GM18499 (cell line): ENCODE data around the gene CD53.
A peak's percentile ranks its signal among the peaks of the same experiment; 100 is the strongest.
"Not testable (repeated sequence)": the region's sequence is repeated elsewhere in the genome, so short reads cannot be mapped to it uniquely, and the experiment has no call there.

ENCODE experiments used
- ATAC-seq: cut with Tn5 transposase; IDR thresholded peaks from one replicate; pipeline ENCODE4 v1.9.1; 2021; ENCODE audit warnings: moderate number of reproducible peaks; ENCODE audit not compliant: insufficient read depth, unreplicated experiment

The CD53 gene, protein sequence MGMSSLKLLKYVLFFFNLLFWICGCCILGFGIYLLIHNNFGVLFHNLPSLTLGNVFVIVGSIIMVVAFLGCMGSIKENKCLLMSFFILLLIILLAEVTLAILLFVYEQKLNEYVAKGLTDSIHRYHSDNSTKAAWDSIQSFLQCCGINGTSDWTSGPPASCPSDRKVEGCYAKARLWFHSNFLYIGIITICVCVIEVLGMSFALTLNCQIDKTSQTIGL

DNA sequence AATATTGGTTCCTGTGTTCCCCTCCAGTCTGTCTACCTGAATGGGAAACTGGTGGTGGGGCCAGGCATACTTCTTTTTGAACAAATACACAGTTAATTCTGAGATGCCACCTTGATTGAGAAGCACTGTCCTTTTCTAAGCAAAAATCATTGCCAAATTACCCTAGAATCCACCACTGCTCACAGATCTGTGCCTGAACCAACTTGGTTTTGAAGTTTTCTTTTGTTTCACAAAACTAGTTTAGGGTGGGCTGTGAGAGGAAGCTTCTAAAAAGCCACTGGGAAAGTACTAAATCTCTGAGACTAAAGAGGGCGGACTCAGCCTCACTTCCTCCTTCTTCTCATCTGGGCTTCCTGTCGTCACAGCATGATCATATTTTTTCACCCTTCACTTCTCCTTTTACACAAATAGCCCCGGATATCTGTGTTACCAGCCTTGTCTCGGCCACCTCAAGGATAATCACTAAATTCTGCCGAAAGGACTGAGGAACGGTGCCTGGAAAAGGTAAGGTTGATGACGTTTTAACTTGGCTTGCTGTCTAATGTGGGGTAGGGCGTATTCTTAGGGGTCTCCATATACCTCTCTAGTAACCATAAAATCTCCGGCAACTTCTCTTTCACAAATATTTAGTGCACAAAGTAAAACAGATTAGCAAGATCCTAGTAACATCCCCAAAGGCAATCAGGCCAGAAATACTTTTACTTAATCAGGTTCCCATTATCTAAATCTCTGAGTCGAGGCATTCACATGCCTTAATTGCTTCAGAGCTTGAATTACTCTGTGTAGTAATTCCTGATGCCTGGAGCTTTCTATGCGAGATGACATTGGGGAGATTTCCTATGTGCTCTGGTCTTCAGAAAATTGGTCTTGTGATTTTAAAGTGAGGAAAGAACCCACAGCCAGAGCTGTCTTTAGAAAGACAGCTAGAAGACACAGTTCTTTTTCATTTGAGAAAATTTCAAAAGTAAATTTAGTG, at the start of gene CD53:
Gene CD53, plus strand, starts transcription at position 404 of the 976 bp plus-strand sequence. CDS start 18,261 bp downstream, outside the sequence.
- ATAC-seq: peak; percentile 40

DNA sequence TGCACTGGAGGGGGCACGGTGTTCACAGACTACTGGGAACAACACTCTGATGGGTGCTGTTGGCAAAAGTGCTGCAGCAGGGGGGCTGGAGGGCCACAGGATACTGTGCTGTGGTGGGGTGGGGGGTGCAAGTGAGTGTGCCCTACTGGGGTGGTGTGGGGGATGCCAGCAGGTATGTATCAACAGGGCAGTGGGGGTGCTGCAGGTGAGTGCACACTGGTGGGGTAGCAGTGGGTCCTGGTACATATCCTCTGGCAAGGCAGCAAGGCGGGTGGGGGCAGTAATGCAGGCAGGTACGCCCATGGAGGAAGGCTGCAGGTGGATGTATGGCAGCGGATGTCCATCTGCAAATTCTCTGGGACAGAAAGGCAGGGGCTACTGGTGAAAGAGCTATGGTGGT, 48.8 kb upstream of the CD53 start:
- ATAC-seq: no peak

DNA sequence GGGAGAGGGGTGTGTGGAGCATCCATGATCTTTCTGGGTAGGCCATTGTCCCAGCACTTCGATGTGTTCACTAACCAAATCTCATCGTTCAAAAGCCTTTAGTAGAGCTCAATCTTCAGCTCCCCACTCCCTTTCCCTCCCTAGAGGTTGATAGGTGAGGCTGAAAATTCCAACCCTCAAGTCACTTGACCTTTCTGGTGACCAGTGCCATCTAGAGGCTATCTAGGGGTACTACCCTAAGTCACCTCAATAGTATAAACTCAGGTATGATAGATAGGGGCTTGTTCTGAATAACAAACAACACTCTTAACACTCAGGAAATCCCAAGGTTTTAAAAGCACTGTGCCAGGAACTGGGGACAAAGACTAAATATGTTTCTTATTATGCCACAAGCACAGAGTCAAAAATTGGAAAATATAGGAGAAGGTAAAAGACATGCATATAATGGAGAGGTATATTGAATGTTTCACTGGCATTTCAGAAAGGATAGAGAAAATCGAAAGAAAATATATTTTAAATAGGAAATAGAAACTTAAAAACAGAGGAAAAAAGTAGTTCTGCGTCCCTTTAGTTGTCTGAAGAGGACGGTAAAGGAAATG, 42.9 kb upstream of the CD53 start:
- no peak for ATAC-seq

DNA sequence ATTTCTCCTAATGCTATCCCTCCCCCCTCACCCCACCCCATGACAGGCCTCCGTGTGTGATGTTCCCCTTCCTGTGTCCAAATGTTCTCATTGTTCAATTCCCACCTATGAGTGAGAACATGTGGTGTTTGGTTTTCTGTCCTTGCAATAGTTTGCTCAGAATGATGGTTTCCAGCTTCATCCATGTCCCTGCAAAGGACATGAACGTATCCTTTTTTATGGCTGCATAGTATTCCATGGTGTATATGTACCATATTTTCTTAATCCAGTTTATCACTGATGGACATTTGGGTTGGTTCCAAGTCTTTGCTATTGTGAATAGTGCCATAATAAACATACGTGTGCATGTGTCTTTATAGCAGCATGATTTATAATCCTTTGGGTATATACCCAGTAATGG, 39.2 kb upstream of the CD53 start:
- ATAC-seq: not testable (repeated sequence)

DNA sequence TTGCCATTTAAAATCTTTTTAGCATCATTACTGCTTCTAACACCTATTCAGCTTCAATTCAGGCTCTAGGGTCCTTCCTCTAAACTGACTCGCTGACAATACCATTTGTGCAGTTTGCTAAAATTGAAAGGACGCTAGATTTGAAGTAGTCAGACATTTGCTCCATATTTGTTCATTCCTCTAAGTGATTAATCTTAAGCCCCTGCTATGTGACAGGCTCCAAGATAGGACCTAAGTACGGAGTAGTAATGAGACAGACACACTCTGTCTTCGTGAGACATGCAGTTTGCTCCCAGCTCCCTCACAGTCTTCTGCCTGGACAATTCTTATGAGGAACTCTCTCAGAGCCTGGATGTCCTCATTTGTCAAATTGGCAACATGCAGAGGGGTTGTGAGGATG, 26.1 kb upstream of the CD53 start:
- ATAC-seq: no peak

DNA sequence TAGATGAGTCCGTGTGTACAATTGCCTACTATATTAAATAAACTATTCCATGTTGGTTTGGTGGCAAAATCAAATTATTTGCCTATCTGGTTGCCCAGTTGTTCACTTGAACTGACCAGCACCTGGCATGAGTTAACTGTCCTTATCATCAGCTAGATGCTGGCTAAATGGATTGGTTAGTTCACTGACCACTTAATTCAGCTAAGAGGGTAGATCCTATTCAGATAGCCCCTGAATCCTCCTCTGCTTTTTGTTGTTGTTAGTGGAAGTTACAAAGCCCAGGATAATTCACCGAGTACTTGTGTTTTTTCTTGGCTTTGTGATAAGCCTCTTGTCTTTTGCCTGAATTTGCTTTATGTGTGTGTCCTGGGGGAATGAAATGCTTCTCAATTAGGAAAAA, 22.8 kb upstream of the CD53 start:
- ATAC-seq: no peak

DNA sequence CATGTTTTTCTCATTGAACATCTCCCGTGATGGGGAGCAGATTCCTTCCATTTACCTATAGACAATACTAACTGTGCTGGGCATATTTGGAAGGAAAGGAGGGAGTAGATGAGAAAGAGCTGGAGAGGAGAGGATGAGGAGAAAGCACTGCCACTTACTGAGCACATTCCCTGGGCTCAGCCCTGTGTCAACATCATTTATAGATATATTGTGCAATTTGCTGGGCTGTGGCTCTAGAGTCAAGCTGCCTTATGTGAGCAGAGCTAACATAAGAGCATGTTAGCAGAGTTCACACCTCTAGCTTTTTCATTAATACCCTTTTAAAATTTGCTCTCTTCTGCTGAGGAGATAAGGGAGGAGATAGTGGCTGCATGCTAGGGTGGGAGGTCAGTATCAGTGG, 22.3 kb upstream of the CD53 start:
- no peak for ATAC-seq

DNA sequence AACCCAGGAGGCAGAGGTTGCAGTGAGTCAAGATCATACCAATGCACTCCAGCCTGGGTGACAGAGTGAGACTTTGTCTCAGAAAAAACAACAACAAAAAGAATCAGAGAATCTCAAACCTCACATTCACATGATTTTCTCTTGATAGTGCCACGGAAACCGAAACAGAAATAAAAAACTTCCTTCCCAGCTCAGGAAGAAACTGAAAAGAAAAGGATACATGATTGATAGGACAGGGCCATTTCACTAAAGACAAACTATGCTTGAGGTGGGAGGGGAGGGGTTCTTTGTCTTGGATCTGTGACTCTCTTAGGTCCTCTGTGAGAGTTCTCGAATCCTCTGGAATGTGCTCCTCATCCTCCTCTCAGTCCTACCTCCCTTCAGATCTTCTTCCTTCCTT, 19.8 kb upstream of the CD53 start:
- ATAC-seq: no peak

DNA sequence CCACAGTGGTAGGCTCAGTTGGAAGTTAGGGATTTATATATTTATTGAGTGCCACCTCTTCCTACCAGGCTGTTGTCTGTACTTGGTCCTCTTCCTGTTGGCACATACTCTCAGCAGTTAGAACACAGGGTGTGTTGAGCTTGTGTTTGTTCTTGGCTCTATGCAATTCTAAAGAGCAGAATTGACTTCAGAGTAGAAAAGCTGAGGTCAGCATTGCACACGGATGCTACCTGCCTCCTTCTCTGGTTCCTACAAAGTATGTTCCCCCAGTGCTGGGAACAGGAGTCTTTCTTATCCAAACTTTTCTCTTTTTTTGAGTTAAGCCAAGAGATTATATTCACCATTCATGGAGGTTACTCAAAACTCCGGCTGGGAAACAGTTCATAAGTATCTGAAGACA, 16.5 kb upstream of the CD53 start:
- ATAC-seq: no peak

DNA sequence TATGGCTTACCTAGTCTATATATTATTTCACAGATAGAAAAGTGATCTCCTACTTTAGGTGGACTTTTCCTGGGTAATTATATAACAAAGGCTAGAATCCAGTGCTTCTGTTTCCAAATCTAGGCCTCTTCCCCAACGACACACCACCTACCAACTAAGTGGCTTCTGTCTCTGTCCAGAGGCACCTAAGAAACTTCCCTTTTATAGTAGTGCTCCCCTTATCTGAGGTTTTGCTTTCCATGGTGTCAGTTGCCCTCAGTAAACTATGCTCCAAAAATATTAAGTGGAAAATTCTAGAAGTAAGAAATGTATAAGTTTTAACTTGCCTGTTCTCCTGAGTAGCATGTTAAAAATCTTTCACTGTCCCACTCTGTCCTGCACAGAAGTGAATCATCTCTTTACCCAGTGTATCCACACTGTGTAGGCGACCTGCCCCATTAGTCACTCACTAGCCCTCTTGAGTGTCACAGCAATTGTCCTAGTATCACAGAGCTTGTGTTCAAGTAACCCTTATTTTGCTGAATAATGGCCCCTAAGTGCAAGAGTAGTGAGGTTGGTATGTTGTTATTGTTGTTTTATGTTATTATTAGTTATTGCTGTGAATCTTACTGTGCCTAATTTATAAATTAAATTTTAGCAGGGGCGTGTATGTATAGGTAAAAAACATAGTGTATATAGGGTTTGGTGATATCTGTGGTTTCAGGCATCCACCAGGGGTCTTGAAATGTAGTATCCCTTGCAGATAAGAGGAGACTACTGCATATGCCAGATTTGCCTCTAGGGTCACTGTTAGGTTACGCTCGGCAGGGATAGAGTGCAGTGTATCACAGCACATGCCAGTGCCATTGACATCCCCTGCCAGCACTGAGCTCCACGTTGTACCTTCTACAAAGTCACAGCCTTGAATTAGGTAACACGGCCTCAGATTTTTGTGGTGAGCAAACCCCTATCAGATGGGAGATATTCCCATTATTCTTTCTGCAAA, 14.7 kb upstream of the CD53 start:
- ATAC-seq: no peak

DNA sequence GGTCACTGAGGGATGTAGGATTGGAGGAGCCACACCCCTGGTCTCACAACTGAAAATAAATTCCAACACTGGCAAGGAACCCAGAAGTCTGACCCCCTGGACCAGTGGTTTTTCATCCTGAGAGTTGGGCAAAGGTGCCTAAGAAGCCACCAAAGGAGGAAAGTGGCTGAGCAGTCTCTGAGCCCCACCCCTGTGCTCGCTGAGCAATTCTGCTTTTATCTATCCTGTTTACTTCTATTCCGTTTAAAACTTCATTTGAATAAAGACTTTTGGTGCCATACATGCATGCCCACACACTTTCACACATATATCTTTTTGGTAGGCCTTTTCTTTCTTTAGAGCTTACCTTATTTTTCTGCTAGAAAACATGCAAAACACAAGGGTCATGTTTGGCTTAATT, 13.9 kb upstream of the CD53 start:
- ATAC-seq: no peak

DNA sequence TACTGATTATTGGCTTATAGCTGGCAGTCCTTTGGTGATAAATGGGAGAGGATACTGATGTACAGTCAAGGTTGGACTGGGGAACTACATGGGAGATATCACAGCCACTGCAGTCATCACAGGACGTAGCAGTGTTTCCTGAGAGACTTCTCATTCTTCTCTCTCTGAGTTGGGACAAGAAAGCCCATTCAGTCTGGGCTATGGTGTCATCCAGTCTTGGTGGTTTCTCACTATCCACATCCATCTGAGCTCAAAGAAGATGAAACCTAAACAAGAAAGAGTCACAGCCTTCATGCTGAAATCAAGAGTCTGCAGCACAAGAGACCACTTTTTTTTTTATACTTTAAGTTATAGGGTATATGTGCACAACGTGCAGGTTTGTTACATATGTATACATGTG, 12.8 kb upstream of the CD53 start:
- no peak for ATAC-seq

DNA sequence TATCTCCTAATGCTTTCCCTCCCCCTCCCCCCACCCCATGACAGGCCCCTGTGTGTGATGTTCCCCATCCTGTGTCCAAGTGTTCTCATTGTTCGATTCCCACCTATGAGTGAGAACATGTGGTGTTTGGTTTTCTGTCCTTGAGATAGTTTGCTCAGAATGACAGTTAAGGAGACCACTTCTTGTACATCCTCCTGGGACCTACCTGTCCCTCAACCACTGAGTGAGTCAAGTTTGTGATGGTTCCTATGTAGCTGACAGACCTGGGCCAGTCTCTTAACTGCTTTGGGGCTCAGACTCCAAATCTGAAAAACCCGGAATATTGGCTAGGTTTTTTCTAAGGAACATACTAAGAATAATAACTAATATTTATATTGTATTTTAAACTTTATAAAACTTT, 12.3 kb upstream of the CD53 start:
- ATAC-seq: not testable (repeated sequence)

DNA sequence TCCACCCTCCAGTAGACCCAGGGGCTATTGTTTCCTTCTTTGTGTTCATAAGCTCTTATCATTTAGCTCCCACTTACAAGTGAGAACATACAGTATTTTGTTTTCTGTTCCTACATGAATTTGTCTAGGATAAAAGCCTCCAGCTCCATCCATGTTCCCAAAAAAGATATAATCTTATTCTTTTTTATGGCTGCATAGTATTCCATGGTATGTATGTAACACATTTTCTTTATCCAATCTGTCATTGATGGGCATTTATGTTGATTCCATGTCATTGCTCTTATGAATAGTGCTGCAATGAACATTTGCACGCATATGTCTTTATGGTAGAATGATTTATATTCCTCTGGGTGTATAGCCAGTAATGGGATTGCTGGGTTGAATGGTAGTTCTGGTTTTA, 11.0 kb upstream of the CD53 start:
- not testable (repeated sequence) for ATAC-seq

DNA sequence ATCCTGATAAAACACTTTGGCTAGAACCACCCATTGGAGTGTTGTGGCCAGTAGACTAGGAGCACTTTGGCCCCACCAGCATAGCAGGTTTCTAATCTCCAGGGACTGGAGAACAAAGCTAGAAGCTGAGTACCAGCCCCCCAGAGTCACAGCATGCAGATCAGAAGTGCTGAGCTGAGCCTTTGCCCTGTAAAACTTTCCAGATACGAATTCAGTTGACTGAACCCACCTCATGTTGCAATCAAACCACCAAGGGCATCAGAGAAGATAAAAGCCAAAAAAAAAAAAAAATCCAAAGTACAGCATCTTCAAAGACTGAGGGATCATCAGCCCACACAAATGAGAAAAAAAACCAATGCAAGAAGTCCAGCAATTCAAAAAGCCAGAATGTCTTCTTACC, 8.7 kb upstream of the CD53 start:
- ATAC-seq: no peak

DNA sequence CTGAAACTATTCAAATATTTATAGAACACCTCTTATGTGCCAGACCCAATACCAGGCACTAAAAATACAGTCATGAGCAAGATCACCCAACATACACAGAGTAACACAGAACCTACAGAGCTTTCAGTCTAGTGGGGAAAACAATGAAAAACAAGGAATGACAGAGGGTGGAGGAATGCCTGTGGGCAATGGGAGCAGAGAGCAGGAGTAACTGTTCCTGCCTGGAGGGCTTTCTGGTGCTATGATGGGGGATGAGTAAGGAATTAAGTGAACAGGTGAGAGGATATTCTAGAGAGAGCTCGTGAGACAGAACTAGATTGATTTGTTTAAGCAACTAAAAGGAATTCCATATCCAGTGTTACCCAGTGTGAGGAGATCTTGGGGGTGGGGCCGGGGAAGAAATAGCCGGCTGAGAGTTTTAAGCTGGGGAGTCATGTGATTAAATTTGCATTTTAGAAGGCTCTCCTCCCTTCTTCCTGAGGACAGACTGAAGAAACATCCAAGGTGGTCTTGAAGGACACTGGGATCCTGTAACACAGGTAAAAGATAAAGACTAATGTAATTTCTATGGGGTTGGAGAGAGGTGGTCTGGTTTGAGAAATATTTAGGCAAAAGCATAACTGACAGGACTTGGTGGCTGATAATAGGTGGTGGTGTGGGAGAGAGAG, 2.1 kb upstream of the CD53 start:
- no peak for ATAC-seq

DNA sequence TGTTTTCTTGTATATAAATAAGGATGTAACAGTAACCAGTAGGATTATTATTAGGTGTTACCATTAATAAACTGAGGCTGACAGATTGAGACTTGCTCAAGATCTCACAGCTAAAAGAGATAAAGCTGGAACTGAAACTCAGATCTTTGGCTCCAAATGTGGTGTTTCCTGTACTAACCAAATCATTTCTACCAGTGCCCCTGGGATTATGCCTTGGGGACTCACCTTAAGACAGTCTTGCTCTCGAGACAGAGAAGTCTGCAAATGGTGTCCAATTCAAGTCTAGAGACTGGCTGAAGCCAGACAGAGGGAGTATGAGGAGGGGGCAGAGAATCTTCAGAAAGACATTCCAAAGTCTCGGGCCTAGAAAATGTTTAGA, 593 bp upstream of the CD53 start:
- ATAC-seq: no peak

DNA sequence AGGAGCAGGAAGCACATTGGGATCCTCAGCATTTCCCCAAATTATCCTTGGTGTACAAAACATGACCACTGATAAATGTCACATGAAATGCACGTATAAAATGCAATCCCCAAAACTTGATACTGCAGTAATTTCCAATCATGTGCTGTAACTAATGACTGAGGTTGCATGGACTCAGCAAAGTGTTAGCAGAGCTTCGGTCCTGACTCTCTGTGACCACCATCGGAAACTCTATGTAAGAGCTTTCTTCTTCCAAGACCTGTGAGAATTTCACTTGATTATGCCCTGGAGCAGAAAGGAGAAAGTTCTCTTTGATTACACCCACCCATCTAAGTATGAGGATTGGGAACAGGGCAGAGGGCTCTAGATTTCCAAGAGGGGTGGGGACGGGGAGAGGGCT, 908 bp downstream of the CD53 start:
- ATAC-seq: no peak

DNA sequence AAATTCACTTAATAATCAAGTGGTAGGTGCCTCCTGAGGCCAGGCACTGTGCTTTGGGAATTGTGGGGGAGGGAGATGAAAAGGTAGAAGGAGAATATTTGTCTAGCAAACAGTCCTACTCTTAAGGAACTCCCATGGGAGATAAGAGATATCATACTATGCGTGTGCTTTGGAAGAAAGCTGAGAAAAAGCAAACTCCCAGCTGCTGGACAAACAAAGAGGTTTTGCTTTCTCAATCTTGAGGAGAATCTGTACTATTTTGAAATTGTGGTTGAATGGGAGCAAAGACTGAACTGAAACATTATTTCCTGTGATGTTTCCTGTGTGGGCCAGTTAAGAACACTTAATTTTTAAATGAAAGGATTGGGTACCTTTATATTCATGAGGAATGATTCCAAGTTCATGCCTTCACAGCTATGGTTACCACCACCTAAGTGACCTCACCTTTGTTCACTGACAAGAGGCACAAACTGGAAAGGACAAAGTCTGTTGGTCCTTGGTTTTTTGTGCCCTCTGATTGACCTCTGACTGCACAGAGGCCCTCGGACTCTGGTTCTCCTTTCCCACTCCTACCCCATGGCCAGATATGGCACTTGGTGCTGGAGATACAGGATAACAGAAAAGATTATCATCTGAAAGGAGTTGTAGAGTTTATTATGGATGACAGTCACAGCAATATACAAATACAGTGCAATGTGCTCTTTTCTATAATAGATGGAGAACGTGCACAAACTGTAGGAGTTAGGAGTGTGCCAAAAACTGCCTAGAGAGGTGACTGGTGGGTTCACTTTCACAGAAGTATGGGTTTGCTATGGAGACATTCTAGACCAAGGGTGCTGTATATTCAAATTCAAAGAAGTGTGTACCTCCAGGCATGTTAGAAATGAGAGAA, 1.6 kb downstream of the CD53 start:
- no peak for ATAC-seq
